Pancreas (tissue), 10 donors: Measurements from ENCODE around the gene SLC6A3. TPM values are rescaled to one million over a fixed set of nuclear protein-coding genes. Genes with fewer than 3 reads are reported as not detected.

Experiments used
- ATAC-seq, 4 donors: fragments of 200-7000 bp; cut with Tn5 transposase; one replicate each; pipeline versions ENCODE4 v1.8.0 to v1.9.1; 2020; ENCODE audit warnings: mild to moderate bottlenecking in 4 of 4, moderate library complexity in 4 of 4
- DNase-seq, 6 donors: peaks; one replicate each; pipeline ENCODE4 v3.0.0-alpha.2; 2020
- FAIRE-seq: peaks from 2 replicates; lab custom pipeline; 2012; peaks lifted over from hg19 to GRCh38; lab: Jason Lieb, UNC
- H3K27ac ChIP-seq, 4 donors: fragments of 200-600 bp; sonication (generic); 1 replicate in 3 of 4; 2 replicates in 1 of 4; pipeline versions ENCODE4 v1.5.0 to v1.8.0; 2020
- H3K27me3 ChIP-seq, 4 donors: fragments of 200-600 bp; one replicate each; pipeline ENCODE4 v1.8.0; 2021
- H3K36me3 ChIP-seq, 3 donors: fragments of 200-600 bp; sonication (generic) in 1 of 3; one replicate each; pipeline versions ENCODE4 v1.5.0 to v1.8.0; 2020 to 2021
- H3K4me1 ChIP-seq, 3 donors: fragments of 200-600 bp; one replicate each; pipeline ENCODE4 v1.8.0; 2021
- H3K4me3 ChIP-seq, 4 donors: fragments of 200-600 bp; sonication (generic) in 2 of 4; one replicate each; pipeline versions ENCODE4 v1.5.0 to v1.8.0; 2020 to 2021
- H3K9me3 ChIP-seq, 4 donors: fragments of 200-600 bp; one replicate each; pipeline ENCODE4 v1.8.0; 2021
- CTCF ChIP-seq, 4 donors: fragments of 200-600 bp; sonication (generic) in 3 of 4; IDR thresholded peaks; one replicate each; pipeline versions ENCODE4 v1.5.0 to v1.8.0; 2021; ENCODE audit warnings: antibody characterized with exemption in 4 of 4
- WGBS, 2 donors: extraction: QIAGEN DNeasy Blood & Tissue Kit; methylation state at CpG; one replicate each; pipeline ENCODE4 v1.1.7; 2013; 5-methylcytosine and 5-hydroxymethylcytosine counted together
- intact Hi-C, 3 donors: fragments of 100-400 bp; cut with DNase I; formaldehyde crosslinking; loops; one replicate each; pipeline versions ENCODE4 v1.11.1 to v1.14.2; 2022
- polyA plus RNA-seq, 2 donors: library from polyadenylated mRNA; stranded (reverse); fragments of 200-250 nt; gene quantifications; one replicate each; pipeline ENCODE4 v1.2.3, GENCODE V29; 2013
- total RNA-seq, 6 donors: library from RNA; stranded (reverse); fragmentation: NEBNext Ultra II Directional in 4 of 6; extraction: Animal tissue kit (Norgen Biotek cat#: 25700) in 4 of 6; gene quantifications; one replicate each; pipeline versions ENCODE4 v1.2.1 to v1.2.4, GENCODE V29; 2021 to 2023
- donor health status: healthy with polysubstance abuse.
- donor health status: DM: no; HTN: no; CAD: no; lungs with moderate emphysema.
- donor health status: DM: no; HTN: no; CAD: no.
- donor health status: control.
- donor health status: control.
- donor health status: Bipolar disorder and iron deficiency.
- donor health status: DM: yes; HTN: yes; CAD: no.
- donor health status: DM: no; HTN: no; CAD: no.
- donor health status: DM: no; HTN: no; CAD: no.
- donor health status: DM: yes; HTN: yes; CAD: no.

The SLC6A3 gene
- total and polyA plus RNA-seq, 8 donors, result not detected

- intact Hi-C loops, result no loop called here
- ATAC-seq, result no peak
- H3K9me3 ChIP-seq, result no peaks in the 10 kb centered on the region
- no peak for TF ChIP-seq CTCF (IDR thresholded peaks at IDR 0.05)
- 62 to 70% methylated on average over 35 to 40 of the region's 40 CpGs for WGBS, 2 donors
- H3K4me3 ChIP-seq, result no peak overlapping the region
- H3K36me3 ChIP-seq, result no peaks in the 10 kb centered on the region
- no peak for FAIRE-seq
- no peaks in the 10 kb centered on the region for H3K4me1 ChIP-seq
- peak in 2 of 6 donors; percentile 47 to 55 for DNase-seq
- peaks cover 0 to 2% (median 0%) of the 10 kb centered on the region in 4 donors for H3K27me3 ChIP-seq
- H3K27ac ChIP-seq, result no peak overlapping the region
Measured at GRCh38 chr5:1405539-1406530, 39.4 kb downstream of the SLC6A3 start.

- intact Hi-C loops, result no loop called here
- ATAC-seq (no peak), DNase-seq (peak in 2 of 6 donors; percentile 44 to 47), FAIRE-seq (no peak)
- no peaks in the 10 kb centered on the region for H3K9me3 ChIP-seq
- H3K4me1 ChIP-seq, result no peaks in the 10 kb centered on the region
- H3K27ac ChIP-seq, result no peak overlapping the region
- H3K36me3 ChIP-seq, result no peaks in the 10 kb centered on the region
- no peak overlapping the region for H3K4me3 ChIP-seq
- H3K27me3 ChIP-seq, result peaks cover 0 to 2% (median 0%) of the 10 kb centered on the region in 4 donors
- TF ChIP-seq CTCF (IDR thresholded peaks at IDR 0.05), result no peak
- WGBS, 2 donors, result 56 to 59% methylated on average over 19 of the region's 19 CpGs
Measured at GRCh38 chr5:1405121-1405520, 40.1 kb downstream of the SLC6A3 start.

GRCh38 chr5:1404062-1404461, 41.2 kb downstream of the SLC6A3 start:
- no peak overlapping the region for H3K27ac ChIP-seq
- H3K4me3 ChIP-seq, result no peak overlapping the region
- DNase-seq (peak in 2 of 6 donors; percentile 36 to 45), FAIRE-seq (no peak), ATAC-seq (no peak)
- intact Hi-C loops, result no loop called here
- WGBS, 2 donors, result 49 to 64% methylated on average over 12 of the region's 12 CpGs
- H3K4me1 ChIP-seq, result no peaks in the 10 kb centered on the region
- no peaks in the 10 kb centered on the region for H3K9me3 ChIP-seq
- no peaks in the 10 kb centered on the region for H3K27me3 ChIP-seq
- TF ChIP-seq CTCF (IDR thresholded peaks at IDR 0.05), result no peak
- no peaks in the 10 kb centered on the region for H3K36me3 ChIP-seq

GRCh38 chr5:1402611-1403255, 42.5 kb downstream of the SLC6A3 start:
- intact Hi-C loops, result no loop called here
- H3K9me3 ChIP-seq, result no peaks in the 10 kb centered on the region
- no peaks in the 10 kb centered on the region for H3K36me3 ChIP-seq
- no peak for FAIRE-seq
- no peak overlapping the region for H3K4me3 ChIP-seq
- DNase-seq, result peak in 2 of 6 donors; percentile 33 to 39
- ATAC-seq, result no peak
- no peaks in the 10 kb centered on the region for H3K4me1 ChIP-seq
- no peak for TF ChIP-seq CTCF (IDR thresholded peaks at IDR 0.05)
- H3K27ac ChIP-seq, result no peak overlapping the region
- H3K27me3 ChIP-seq, result no peaks in the 10 kb centered on the region
- 66 to 79% methylated on average over 22 to 24 of the region's 24 CpGs for WGBS, 2 donors
